Astrocyte (in vitro differentiated cells and primary cell): ENCODE results near the gene SETD1A. TPM values are rescaled to one million over a fixed set of nuclear protein-coding genes. Genes with fewer than 3 reads are reported as not detected.

Source experiments
- DNase-seq: peaks from one replicate; pipeline ENCODE4 v3.0.0-alpha.2; 2010; ENCODE audit warnings: low read depth
- FAIRE-seq: peaks from 2 replicates; lab custom pipeline; 2011; peaks lifted over from hg19 to GRCh38; lab: Jason Lieb, UNC
- H2AFZ ChIP-seq: 2 replicates; pipeline ENCODE4 v1.6.0; 2012; ENCODE audit warnings: low read depth, low read length, inconsistent platforms
- H3K27ac ChIP-seq: 2 replicates; pipeline ENCODE4 v1.5.1; 2011; ENCODE audit warnings: low read depth, low read length, inconsistent platforms
- H3K27me3 ChIP-seq: 2 replicates; pipeline ENCODE4 v1.6.0; 2011; ENCODE audit warnings: low read length, inconsistent platforms; ENCODE audit not compliant: insufficient read depth
- H3K36me3 ChIP-seq: 2 replicates; pipeline ENCODE4 v1.5.1; 2011; ENCODE audit warnings: low read length, inconsistent platforms; ENCODE audit not compliant: insufficient read depth
- H3K4me1 ChIP-seq: 2 replicates; pipeline ENCODE4 v1.5.1; 2011; ENCODE audit warnings: low read length, inconsistent platforms; ENCODE audit not compliant: insufficient read depth
- H3K4me2 ChIP-seq: 2 replicates; pipeline ENCODE4 v1.6.0; 2012; ENCODE audit warnings: low read length, inconsistent platforms
- H3K4me3 ChIP-seq: 2 replicates; pipeline ENCODE4 v1.5.1; 2011; ENCODE audit warnings: low read depth, mild to moderate bottlenecking, low read length, inconsistent platforms; ENCODE audit not compliant: insufficient read depth
- H3K79me2 ChIP-seq: 2 replicates; pipeline ENCODE4 v1.6.0; 2012; ENCODE audit warnings: mild to moderate bottlenecking, low read length, inconsistent platforms; ENCODE audit not compliant: insufficient read depth
- H3K9ac ChIP-seq: 2 replicates; pipeline ENCODE4 v1.6.0; 2012; ENCODE audit warnings: mild to moderate bottlenecking, low read length, inconsistent platforms
- H3K9me3 ChIP-seq: 2 replicates; pipeline ENCODE4 v1.5.1; 2012; ENCODE audit warnings: low read depth, mild to moderate bottlenecking, low read length, inconsistent platforms; ENCODE audit not compliant: insufficient read depth
- H4K20me1 ChIP-seq: 2 replicates; pipeline ENCODE4 v1.6.0; 2012; ENCODE audit warnings: low read length, inconsistent platforms; ENCODE audit not compliant: insufficient read depth
- H3K27ac Mint-ChIP-seq: one replicate; pipeline ENCODE4 v1.8.0; 2021; ENCODE audit warnings: mild to moderate bottlenecking, mixed read lengths; ENCODE audit not compliant: unreplicated experiment
- H3K27me3 Mint-ChIP-seq: one replicate; pipeline ENCODE4 v1.8.0; 2021; ENCODE audit warnings: low read depth, mixed read lengths; ENCODE audit not compliant: unreplicated experiment
- H3K36me3 Mint-ChIP-seq: one replicate; pipeline ENCODE4 v1.8.0; 2021; ENCODE audit warnings: low read depth, mixed read lengths; ENCODE audit not compliant: unreplicated experiment
- H3K4me1 Mint-ChIP-seq: one replicate; pipeline ENCODE4 v1.8.0; 2021; ENCODE audit warnings: low read depth, mixed read lengths; ENCODE audit not compliant: unreplicated experiment
- H3K4me3 Mint-ChIP-seq: one replicate; pipeline ENCODE4 v1.8.0; 2021; ENCODE audit warnings: mild to moderate bottlenecking, moderate library complexity, mixed read lengths; ENCODE audit not compliant: unreplicated experiment
- H3K9me3 Mint-ChIP-seq: one replicate; pipeline ENCODE4 v1.8.0; 2021; ENCODE audit warnings: mild to moderate bottlenecking, mixed read lengths; ENCODE audit not compliant: unreplicated experiment
- EZH2 ChIP-seq: IDR thresholded peaks from 2 replicates; pipeline ENCODE4 v1.6.1; 2012; ENCODE audit warnings: mild to moderate bottlenecking, low read length, inconsistent platforms; ENCODE audit not compliant: insufficient read depth
- total RNA-seq: library from RNA; stranded (reverse); gene quantifications from 2 replicates; pipeline ENCODE4 v1.2.1, GENCODE V29; 2021
- TF ChIP-seq, protein P1 (sequence below): IDR thresholded peaks from 2 replicates; pipeline ENCODE4 v1.5.1; 2011; ENCODE audit warnings: low read depth, mild to moderate bottlenecking, inconsistent platforms, low read length, moderate library complexity; ENCODE audit not compliant: insufficient read depth

The SETD1A gene
- total RNA-seq, 1 donor from 2014 or later, result 18.7 TPM

DNA sequence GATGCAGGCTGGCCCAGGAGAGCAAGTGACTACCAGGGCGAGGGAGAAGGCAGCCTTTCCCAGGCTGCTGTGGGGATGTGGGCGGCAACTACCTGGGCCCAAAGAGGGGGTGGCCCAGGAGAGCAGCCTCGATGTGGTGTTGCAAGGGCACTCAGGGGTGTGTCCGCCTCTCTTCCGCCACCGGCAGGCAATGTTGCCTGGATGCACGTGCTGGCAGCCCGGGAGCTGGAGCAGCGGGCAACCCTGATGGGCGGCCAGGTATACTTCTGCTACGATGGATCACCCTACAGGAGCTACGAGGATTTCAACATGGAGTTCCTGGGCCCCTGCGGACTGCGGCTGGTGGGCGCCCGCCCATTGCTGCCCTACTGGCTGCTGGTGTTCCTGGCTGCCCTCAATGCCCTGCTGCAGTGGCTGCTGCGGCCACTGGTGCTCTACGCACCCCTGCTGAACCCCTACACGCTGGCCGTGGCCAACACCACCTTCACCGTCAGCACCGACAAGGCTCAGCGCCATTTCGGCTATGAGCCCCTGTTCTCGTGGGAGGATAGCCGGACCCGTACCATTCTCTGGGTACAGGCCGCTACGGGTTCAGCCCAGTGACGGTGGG lies 30.1 kb downstream of the SETD1A start:
- Histone ChIP-seq H2AFZ (no peak overlapping the region), H3K27me3 (no peaks in the 10 kb centered on the region), H4K20me1 (peaks cover 6% of the 10 kb centered on the region), H3K79me2 (no peaks in the 10 kb centered on the region), H3K9me3 (no peaks in the 10 kb centered on the region), H3K27ac (no peak overlapping the region), H3K9ac (no peak overlapping the region), H3K4me3 (no peak overlapping the region), H3K4me2 (no peak overlapping the region), H3K4me1 (peaks cover 10% of the 10 kb centered on the region), H3K36me3 (no peaks in the 10 kb centered on the region)
- no peak for TF ChIP-seq EZH2
- TF ChIP-seq, protein P1, sequence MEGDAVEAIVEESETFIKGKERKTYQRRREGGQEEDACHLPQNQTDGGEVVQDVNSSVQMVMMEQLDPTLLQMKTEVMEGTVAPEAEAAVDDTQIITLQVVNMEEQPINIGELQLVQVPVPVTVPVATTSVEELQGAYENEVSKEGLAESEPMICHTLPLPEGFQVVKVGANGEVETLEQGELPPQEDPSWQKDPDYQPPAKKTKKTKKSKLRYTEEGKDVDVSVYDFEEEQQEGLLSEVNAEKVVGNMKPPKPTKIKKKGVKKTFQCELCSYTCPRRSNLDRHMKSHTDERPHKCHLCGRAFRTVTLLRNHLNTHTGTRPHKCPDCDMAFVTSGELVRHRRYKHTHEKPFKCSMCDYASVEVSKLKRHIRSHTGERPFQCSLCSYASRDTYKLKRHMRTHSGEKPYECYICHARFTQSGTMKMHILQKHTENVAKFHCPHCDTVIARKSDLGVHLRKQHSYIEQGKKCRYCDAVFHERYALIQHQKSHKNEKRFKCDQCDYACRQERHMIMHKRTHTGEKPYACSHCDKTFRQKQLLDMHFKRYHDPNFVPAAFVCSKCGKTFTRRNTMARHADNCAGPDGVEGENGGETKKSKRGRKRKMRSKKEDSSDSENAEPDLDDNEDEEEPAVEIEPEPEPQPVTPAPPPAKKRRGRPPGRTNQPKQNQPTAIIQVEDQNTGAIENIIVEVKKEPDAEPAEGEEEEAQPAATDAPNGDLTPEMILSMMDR, result no peak
- no peak for DNase-seq
- Mint-ChIP-seq H3K27me3 (no peaks in the 10 kb centered on the region), H3K4me3 (no peak overlapping the region), H3K9me3 (no peaks in the 10 kb centered on the region), H3K36me3 (peaks cover 12% of the 10 kb centered on the region), H3K4me1 (peaks cover 7% of the 10 kb centered on the region), H3K27ac (no peak overlapping the region)
- no peak for FAIRE-seq

- FAIRE-seq (no peak), DNase-seq (no peak)
- Histone ChIP-seq H3K9me3 (no peaks in the 10 kb centered on the region), H3K9ac (no peak overlapping the region), H2AFZ (no peak overlapping the region), H3K27me3 (no peaks in the 10 kb centered on the region), H3K36me3 (no peaks in the 10 kb centered on the region), H3K27ac (no peak overlapping the region), H4K20me1 (peaks cover 3% of the 10 kb centered on the region), H3K79me2 (no peaks in the 10 kb centered on the region), H3K4me2 (no peak overlapping the region), H3K4me3 (no peak overlapping the region), H3K4me1 (peaks cover 10% of the 10 kb centered on the region)
- no peak for TF ChIP-seq EZH2
- TF ChIP-seq, protein P1, result no peak
- Mint-ChIP-seq H3K9me3 (no peaks in the 10 kb centered on the region), H3K4me1 (peaks cover 9% of the 10 kb centered on the region), H3K4me3 (no peak overlapping the region), H3K27ac (peak overlapping the region; percentile 66), H3K36me3 (peaks cover 15% of the 10 kb centered on the region), H3K27me3 (no peaks in the 10 kb centered on the region)
These were observed 32.0 kb downstream of the SETD1A start for GRCh38 chr16:30989469-30990047.

DNA sequence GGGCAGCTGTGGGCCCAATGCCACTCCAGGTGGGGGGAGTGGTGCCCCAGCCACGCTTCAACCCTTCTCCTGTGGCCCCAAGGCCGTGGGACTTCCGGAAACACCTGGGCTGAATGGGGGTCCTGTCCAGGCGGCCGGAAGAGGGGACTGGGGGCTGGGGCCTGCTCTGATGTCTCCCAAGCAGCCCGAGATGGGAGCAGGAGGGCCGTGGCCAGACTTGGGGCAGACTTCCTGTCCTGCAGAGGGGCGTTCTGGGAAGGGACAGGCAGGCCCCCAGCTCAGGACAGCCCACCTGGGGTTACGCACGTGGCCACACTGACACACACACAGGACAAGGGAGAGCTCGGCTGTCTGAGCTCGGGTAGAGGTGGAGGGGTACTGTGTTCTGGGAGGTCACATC lies 32.6 kb downstream of the SETD1A start:
- H3K9me3 Mint-ChIP-seq, result no peaks in the 10 kb centered on the region
- H3K4me3 Mint-ChIP-seq, result no peak overlapping the region
- Histone ChIP-seq H3K4me3 (no peak overlapping the region), H3K36me3 (no peaks in the 10 kb centered on the region), H3K4me2 (no peak overlapping the region), H3K4me1 (peaks cover 9% of the 10 kb centered on the region), H3K79me2 (no peaks in the 10 kb centered on the region), H4K20me1 (no peaks in the 10 kb centered on the region), H3K9ac (no peak overlapping the region), H3K27ac (no peak overlapping the region), H2AFZ (no peak overlapping the region), H3K9me3 (no peaks in the 10 kb centered on the region), H3K27me3 (no peaks in the 10 kb centered on the region)
- no peak overlapping the region for H3K27ac Mint-ChIP-seq
- DNase-seq (no peak), FAIRE-seq (no peak)
- no peaks in the 10 kb centered on the region for H3K27me3 Mint-ChIP-seq
- H3K4me1 Mint-ChIP-seq, result peaks cover 8% of the 10 kb centered on the region
- H3K36me3 Mint-ChIP-seq, result peaks cover 17% of the 10 kb centered on the region
- TF ChIP-seq EZH2, result no peak
- TF ChIP-seq, protein P1, result no peak
